Body of pancreas (tissue), 4 donors: Measurements from ENCODE around the gene CEP250. TPM values are rescaled to one million over a fixed set of nuclear protein-coding genes. Genes with fewer than 3 reads are reported as not detected.

Experiments used
- ATAC-seq: fragments of 150-250 bp; one replicate; pipeline ENCODE4 v1.9.1; 2016
- DNase-seq, 4 donors: peaks; one replicate each; pipeline ENCODE4 v3.0.0-alpha.2; 2019
- H3K27ac ChIP-seq, 4 donors: fragments of 200-600 bp; sonication (generic); 1 replicate in 3 of 4; 2 replicates in 1 of 4; pipeline versions ENCODE4 v1.5.1 to v1.6.1; 2016 to 2019; ENCODE audit warnings: mild to moderate bottlenecking in 1 of 4, mixed read lengths in 1 of 4, moderate library complexity in 1 of 4
- H3K27me3 ChIP-seq, 2 donors: fragments of 200-600 bp; sonication (generic); one replicate each; pipeline ENCODE4 v1.6.0; 2016; ENCODE audit warnings: mild to moderate bottlenecking in 1 of 2
- H3K36me3 ChIP-seq, 2 donors: fragments of 200-600 bp; sonication (generic); replicated peaks in 1 of 2; 2 replicates each; pipeline ENCODE4 v1.5.1; 2016; ENCODE audit warnings: low read depth in 2 of 2; ENCODE audit not compliant: insufficient read depth in 1 of 2
- H3K4me1 ChIP-seq: fragments of 200-600 bp; sonication (generic); one replicate; pipeline ENCODE4 v1.6.0; 2016
- H3K4me3 ChIP-seq, 2 donors: fragments of 200-600 bp; sonication (generic); 1 replicate in 1 of 2; 2 replicates in 1 of 2; pipeline ENCODE4 v1.5.1; 2016 to 2019
- H3K9me3 ChIP-seq, 3 donors: fragments of 200-600 bp; sonication (generic); 1 replicate in 2 of 3; 2 replicates in 1 of 3; pipeline ENCODE4 v1.5.1; 2016
- CTCF ChIP-seq, 7 experiments: fragments of 450-650 bp in 4 of 7; fragments of 200-600 bp in 3 of 7; sonication (generic) in 3 of 7; IDR thresholded peaks; one replicate each; pipeline ENCODE4 v1.5.1; 2016 to 2019; ENCODE audit warnings: antibody characterized with exemption in 7 of 7
- POLR2A ChIP-seq, 3 donors: fragments of 450-650 bp; IDR thresholded peaks; one replicate each; pipeline ENCODE4 v1.6.1; 2016; ENCODE audit warnings: antibody characterized with exemption in 3 of 3, mild to moderate bottlenecking in 2 of 3
- WGBS, 2 donors: methylation state at CpG; one replicate each; pipeline ENCODE4 v1.1.5; 2017; 5-methylcytosine and 5-hydroxymethylcytosine counted together
- intact Hi-C: fragments of 100-400 bp; cut with DNase I; formaldehyde crosslinking; loops from one replicate; pipeline ENCODE4 v1.15.1; 2023
- total RNA-seq, 2 donors: library from RNA; depleted of rRNA; stranded (reverse); fragments of >200 nt; gene quantifications; one replicate each; pipeline ENCODE4 v1.1.0, GENCODE V29; 2016

Gene CEP250
- total RNA-seq, 2 donors from 2014 or later, result 7.8 to 27.0 TPM

GRCh38 chr20:35474303-35474871 is 19.0 kb downstream of the CEP250 start:
- Histone ChIP-seq H3K36me3 (peaks cover 12 to 30% of the 10 kb centered on the region in 2 donors), H3K27me3 (no peaks in the 10 kb centered on the region), H3K27ac (no peak overlapping the region), H3K9me3 (no peaks in the 10 kb centered on the region), H3K4me3 (no peak overlapping the region), H3K4me1 (no peaks in the 10 kb centered on the region)
- no peak for TF ChIP-seq POLR2A (IDR thresholded peaks at IDR 0.05)
- TF ChIP-seq CTCF (IDR thresholded peaks at IDR 0.05), result no peak
- DNase-seq (no peak), ATAC-seq (no peak)
- 88% methylated on average over 2 of the region's 2 CpGs for WGBS, 2 donors
- intact Hi-C loops, result no loop called here

GRCh38 chr20:35476288-35476687 is 20.9 kb downstream of the CEP250 start:
- H3K4me1 ChIP-seq, result no peaks in the 10 kb centered on the region
- no peaks in the 10 kb centered on the region for H3K9me3 ChIP-seq
- DNase-seq, result no peak
- 83 to 86% methylated on average over 4 of the region's 4 CpGs for whole genome bisulfite sequencing, 2 donors
- no peak for ATAC-seq
- intact Hi-C loops, result no loop called here
- H3K27ac ChIP-seq, result no peak overlapping the region
- H3K36me3 ChIP-seq, result peaks cover 8 to 30% of the 10 kb centered on the region in 2 donors
- no peaks in the 10 kb centered on the region for H3K27me3 ChIP-seq
- no peak overlapping the region for H3K4me3 ChIP-seq
- TF ChIP-seq CTCF (IDR thresholded peaks at IDR 0.05), result no peak
- no peak for TF ChIP-seq POLR2A (IDR thresholded peaks at IDR 0.05)

GRCh38 chr20:35478804-35479472 is 23.5 kb downstream of the CEP250 start:
- DNase-seq (no peak), ATAC-seq (no peak)

GRCh38 chr20:35479798-35480197 is 24.4 kb downstream of the CEP250 start:
- Histone ChIP-seq H3K27ac (no peak overlapping the region), H3K4me1 (no peaks in the 10 kb centered on the region), H3K4me3 (no peak overlapping the region), H3K36me3 (peaks cover 8 to 24% of the 10 kb centered on the region in 2 donors), H3K27me3 (no peaks in the 10 kb centered on the region), H3K9me3 (no peaks in the 10 kb centered on the region)
- TF ChIP-seq CTCF (IDR thresholded peaks at IDR 0.05) (no peak), POLR2A (IDR thresholded peaks at IDR 0.05) (no peak)
- WGBS, 2 donors, result 93 to 99% methylated on average over 5 of the region's 5 CpGs
- ATAC-seq (no peak), DNase-seq (no peak)
- intact Hi-C loops, result no loop called here

More at GRCh38 chr20:35478804-35479472, 23.5 kb downstream of the CEP250 start:
- no peaks in the 10 kb centered on the region for H3K9me3 ChIP-seq
- TF ChIP-seq CTCF (IDR thresholded peaks at IDR 0.05), result no peak
- no peak for TF ChIP-seq POLR2A (IDR thresholded peaks at IDR 0.05)
- WGBS, 2 donors, result 86 to 91% methylated on average over 16 of the region's 16 CpGs
- intact Hi-C loops, result no loop called here
- H3K4me1 ChIP-seq, result no peaks in the 10 kb centered on the region
- no peak overlapping the region for H3K27ac ChIP-seq
- H3K27me3 ChIP-seq, result no peaks in the 10 kb centered on the region
- no peak overlapping the region for H3K4me3 ChIP-seq
- peaks cover 8 to 24% of the 10 kb centered on the region in 2 donors for H3K36me3 ChIP-seq

- intact Hi-C loops, result no loop called here
- Histone ChIP-seq H3K36me3 (peaks cover 0 to 11% of the 10 kb centered on the region in 2 donors), H3K27me3 (no peaks in the 10 kb centered on the region), H3K4me3 (no peak overlapping the region), H3K9me3 (no peaks in the 10 kb centered on the region), H3K4me1 (no peaks in the 10 kb centered on the region), H3K27ac (no peak overlapping the region)
- ATAC-seq (no peak), DNase-seq (no peak)
- 96 to 97% methylated on average over 4 of the region's 4 CpGs for WGBS, 2 donors
- no peak for TF ChIP-seq POLR2A (IDR thresholded peaks at IDR 0.05)
- TF ChIP-seq CTCF (IDR thresholded peaks at IDR 0.05), result no peak
These were observed 32.1 kb downstream of the CEP250 start for GRCh38 chr20:35487479-35487878.
